Nephron progenitor cell (in vitro differentiated cells): ENCODE data around the gene PNMT.
A peak's percentile ranks its signal among the peaks of the same experiment; 100 is the strongest.

Source experiments
- DNase-seq: peaks from one replicate; pipeline ENCODE4 v3.0.0; 2021
- H3K27ac Mint-ChIP-seq: 2 replicates; pipeline ENCODE4 v1.8.0; 2021; ENCODE audit warnings: mild to moderate bottlenecking, moderate library complexity, mixed read lengths
- H3K27me3 Mint-ChIP-seq: 2 replicates; pipeline ENCODE4 v1.8.0; 2021; ENCODE audit warnings: mild to moderate bottlenecking, low read depth, mixed read lengths; ENCODE audit not compliant: poor library complexity
- H3K36me3 Mint-ChIP-seq: 2 replicates; pipeline ENCODE4 v1.8.0; 2021; ENCODE audit warnings: low read depth, mixed read lengths
- H3K4me1 Mint-ChIP-seq: 2 replicates; pipeline ENCODE4 v1.8.0; 2021; ENCODE audit warnings: mixed read lengths
- H3K4me3 Mint-ChIP-seq: 2 replicates; pipeline ENCODE4 v1.8.0; 2021; ENCODE audit warnings: mild to moderate bottlenecking, moderate library complexity, mixed read lengths
- H3K9me3 Mint-ChIP-seq: 2 replicates; pipeline ENCODE4 v1.8.0; 2021; ENCODE audit warnings: mild to moderate bottlenecking, moderate library complexity, mixed read lengths
- TF ChIP-seq, protein P1 (sequence below): fragments of 200-600 bp; sonication (generic); IDR thresholded peaks from 2 replicates; pipeline ENCODE4 v1.5.0; 2021; ENCODE audit warnings: antibody characterized with exemption

Gene PNMT

DNA sequence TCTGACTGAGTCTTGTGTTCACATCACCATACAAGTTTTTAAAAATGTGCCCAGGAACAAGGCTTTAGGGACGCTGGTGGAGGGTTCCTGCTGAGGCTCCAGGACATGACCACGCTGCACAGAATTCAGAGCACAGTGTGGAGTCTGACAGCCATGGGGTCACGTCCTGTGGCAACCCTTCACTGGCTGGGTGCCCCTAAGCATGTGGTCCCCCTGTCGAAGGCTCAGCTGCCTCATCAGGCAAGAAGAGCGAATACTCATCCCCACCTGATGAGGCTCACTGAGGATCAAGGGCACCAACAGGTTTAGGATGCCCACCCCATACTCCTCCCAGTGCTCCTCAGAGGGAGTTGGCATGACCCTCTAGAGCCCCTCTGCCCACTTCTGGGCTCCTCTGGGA lies 5.9 kb downstream of the PNMT start:
- Mint-ChIP-seq H3K27ac (no peak overlapping the region), H3K9me3 (no peaks in the 10 kb centered on the region)
- TF ChIP-seq, protein P1, sequence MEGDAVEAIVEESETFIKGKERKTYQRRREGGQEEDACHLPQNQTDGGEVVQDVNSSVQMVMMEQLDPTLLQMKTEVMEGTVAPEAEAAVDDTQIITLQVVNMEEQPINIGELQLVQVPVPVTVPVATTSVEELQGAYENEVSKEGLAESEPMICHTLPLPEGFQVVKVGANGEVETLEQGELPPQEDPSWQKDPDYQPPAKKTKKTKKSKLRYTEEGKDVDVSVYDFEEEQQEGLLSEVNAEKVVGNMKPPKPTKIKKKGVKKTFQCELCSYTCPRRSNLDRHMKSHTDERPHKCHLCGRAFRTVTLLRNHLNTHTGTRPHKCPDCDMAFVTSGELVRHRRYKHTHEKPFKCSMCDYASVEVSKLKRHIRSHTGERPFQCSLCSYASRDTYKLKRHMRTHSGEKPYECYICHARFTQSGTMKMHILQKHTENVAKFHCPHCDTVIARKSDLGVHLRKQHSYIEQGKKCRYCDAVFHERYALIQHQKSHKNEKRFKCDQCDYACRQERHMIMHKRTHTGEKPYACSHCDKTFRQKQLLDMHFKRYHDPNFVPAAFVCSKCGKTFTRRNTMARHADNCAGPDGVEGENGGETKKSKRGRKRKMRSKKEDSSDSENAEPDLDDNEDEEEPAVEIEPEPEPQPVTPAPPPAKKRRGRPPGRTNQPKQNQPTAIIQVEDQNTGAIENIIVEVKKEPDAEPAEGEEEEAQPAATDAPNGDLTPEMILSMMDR: no peak

DNA sequence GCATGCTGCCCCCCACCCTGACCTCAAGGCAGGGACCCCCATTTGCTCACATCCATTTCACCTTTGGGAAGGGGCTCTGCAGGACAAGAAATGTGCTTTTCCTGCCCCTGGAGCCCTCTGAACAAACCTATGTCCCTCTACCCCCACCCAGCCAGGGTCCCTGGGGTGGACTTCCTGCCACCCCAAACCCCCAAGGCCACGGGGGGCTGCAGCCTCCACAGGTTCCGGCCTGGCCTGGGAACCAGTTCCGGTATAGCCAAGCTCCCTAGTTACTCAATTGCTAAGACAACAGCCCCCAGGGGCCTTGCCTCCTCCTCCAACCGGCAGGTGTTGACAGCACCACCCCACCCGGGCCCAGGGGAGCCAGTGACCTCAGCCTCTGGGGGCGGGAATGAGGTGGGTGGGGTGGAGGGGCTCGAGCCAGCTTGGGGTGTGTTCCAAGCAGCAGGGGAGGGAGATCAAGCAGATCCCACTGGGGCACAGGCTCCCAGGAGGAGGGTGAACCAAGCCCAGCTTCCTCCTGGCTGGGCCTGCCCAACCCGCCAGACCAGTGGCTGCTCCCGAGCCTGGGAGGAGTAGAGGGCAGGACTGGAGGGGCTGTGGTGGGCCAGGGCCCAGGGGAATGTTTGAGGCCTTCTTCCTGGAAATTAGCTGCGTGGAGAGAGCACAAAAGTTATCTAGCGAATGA lies 6.6 kb downstream of the PNMT start:
- Mint-ChIP-seq H3K36me3 (no peaks in the 10 kb centered on the region), H3K4me3 (no peak overlapping the region)

More for the DNA sequence above, 5.9 kb downstream of the PNMT start:
- peaks cover 13% of the 10 kb centered on the region for H3K27me3 Mint-ChIP-seq
- H3K4me1 Mint-ChIP-seq: peaks cover 38% of the 10 kb centered on the region
- no peak for DNase-seq
- no peaks in the 10 kb centered on the region for H3K36me3 Mint-ChIP-seq
- no peak overlapping the region for H3K4me3 Mint-ChIP-seq

DNA sequence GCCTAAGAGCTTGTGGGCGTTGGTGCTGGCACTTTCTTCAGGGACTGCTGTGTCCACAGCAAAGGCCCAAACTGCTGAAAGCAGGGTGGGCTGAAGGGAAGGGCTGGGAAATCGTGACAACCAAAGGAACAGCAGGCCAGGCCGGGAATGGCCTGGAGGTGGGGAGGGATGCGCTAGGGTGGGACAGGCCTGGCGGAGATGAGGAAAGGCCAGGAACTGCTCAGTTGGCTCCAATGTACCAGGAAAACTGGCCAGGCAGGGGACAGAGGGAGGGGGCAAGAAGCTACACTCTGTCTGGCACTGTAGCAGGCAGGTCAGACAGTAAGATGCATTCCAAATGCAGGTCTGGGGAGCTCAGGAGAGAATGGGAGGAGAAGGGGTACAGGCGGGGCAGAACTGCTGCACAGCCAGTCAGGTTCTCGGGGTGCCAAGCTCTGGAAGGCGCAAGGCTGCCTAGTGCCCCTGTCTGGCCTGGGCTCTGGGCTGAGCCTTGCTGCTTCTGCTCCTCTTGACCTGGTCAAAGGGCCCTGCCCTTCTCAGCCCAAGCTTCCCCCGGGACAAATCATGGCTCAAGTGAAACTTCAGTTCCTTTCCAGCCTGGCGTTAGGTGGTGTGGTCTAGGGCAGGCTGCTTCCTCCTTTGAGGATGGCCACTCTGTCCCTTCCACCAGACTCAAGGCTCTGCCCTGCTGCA lies 7.3 kb downstream of the PNMT start:
- TF ChIP-seq, protein P1: no peak
- Mint-ChIP-seq H3K4me1 (peaks cover 34% of the 10 kb centered on the region), H3K27me3 (peaks cover 2% of the 10 kb centered on the region), H3K27ac (peak overlapping the region; percentile 87), H3K36me3 (no peaks in the 10 kb centered on the region), H3K4me3 (no peak overlapping the region), H3K9me3 (no peaks in the 10 kb centered on the region)
- DNase-seq: no peak

More for the DNA sequence above, 6.6 kb downstream of the PNMT start:
- TF ChIP-seq, protein P1: no peak
- peak overlapping the region; percentile 87 for H3K27ac Mint-ChIP-seq
- H3K27me3 Mint-ChIP-seq: peaks cover 7% of the 10 kb centered on the region
- DNase-seq: no peak
- no peaks in the 10 kb centered on the region for H3K9me3 Mint-ChIP-seq
- peaks cover 34% of the 10 kb centered on the region for H3K4me1 Mint-ChIP-seq

DNA sequence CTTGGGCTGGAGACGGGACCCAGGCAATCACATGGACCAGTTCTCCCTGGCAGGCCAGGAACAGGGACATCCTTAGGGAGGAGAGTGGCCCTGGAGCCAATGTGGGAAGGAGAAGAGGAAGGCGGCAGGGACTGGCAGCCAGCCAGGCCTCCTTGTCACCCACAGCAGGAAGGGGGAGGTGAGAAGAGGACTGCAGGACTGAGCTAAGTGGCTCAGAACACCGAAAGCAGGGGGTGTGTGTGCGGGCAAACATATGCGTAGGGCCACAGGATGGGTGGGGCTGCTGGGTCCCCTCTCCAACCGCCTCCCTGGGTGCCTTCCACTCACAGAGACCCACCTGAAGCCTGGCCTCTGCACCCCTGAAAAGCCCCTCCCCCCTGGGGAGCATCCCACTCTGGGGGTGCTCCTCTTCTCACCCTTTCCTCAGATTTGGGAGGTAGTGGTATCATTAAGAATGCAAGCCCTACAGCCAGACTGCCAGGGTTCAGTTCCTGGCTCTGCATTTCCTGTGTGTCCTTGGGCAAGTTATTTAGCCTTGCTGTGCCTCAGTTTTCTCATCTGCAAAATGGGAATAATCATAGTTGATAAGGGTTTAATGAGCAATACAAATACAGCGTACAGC lies 8.1 kb downstream of the PNMT start:
- Mint-ChIP-seq H3K27ac (no peak overlapping the region), H3K27me3 (peaks cover 4% of the 10 kb centered on the region), H3K9me3 (no peaks in the 10 kb centered on the region), H3K4me1 (peaks cover 34% of the 10 kb centered on the region), H3K36me3 (no peaks in the 10 kb centered on the region), H3K4me3 (no peak overlapping the region)
- no peak for DNase-seq
- TF ChIP-seq, protein P1: no peak

DNA sequence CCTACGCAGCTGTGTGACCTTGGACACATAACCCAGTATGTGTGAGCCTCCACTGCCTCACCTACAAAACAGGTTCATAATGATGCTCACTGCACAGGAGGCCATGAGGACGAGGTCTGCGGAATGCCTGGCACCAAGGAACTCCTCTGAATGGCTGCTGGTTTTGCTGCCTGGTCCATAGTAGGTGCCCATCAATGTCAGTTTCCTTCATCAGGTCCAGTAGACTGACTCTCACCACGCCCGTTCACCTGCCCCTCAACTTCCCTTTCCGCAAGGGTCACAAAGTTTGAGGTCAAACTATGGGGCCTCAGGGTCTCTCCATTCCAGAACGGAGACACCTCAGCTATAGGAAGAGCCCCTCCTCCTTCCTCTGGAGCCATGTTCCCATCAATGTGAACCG lies 8.8 kb downstream of the PNMT start:
- no peaks in the 10 kb centered on the region for H3K36me3 Mint-ChIP-seq
- no peaks in the 10 kb centered on the region for H3K9me3 Mint-ChIP-seq
- no peak overlapping the region for H3K4me3 Mint-ChIP-seq
- H3K4me1 Mint-ChIP-seq: peaks cover 34% of the 10 kb centered on the region
- H3K27me3 Mint-ChIP-seq: peaks cover 4% of the 10 kb centered on the region
- no peak for DNase-seq
- no peak overlapping the region for H3K27ac Mint-ChIP-seq
- TF ChIP-seq, protein P1: no peak
